ENCODE measurements around the gene TMIGD3.

DNA sequence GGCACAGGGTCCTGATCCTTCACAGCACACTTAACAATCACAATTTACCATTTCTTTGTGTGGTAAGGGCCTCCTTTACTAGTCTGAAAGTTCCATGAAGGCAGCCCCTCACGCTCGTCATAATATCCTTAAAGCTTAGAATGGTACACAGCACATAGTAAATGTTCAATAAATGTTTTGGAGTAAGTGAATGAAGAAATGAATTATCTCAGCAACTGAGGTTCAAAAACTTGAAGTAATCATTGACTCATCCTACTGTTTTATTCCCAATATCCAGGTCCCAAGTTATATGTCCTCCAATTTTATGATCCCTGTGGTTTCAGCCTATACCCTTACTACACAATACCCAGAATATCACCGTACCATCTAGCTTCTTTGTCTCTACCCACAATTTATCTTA lies 31.9 kb downstream of the TMIGD3 start:
- TF ChIP-seq POLR2A (IDR thresholded peaks at IDR 0.05; ENCODE audit: extremely low read depth, insufficient read length) (no peak), MYC (IDR thresholded peaks at IDR 0.05; ENCODE audit: low read depth, low read length) (no peak)
- TF ChIP-seq, protein P1, sequence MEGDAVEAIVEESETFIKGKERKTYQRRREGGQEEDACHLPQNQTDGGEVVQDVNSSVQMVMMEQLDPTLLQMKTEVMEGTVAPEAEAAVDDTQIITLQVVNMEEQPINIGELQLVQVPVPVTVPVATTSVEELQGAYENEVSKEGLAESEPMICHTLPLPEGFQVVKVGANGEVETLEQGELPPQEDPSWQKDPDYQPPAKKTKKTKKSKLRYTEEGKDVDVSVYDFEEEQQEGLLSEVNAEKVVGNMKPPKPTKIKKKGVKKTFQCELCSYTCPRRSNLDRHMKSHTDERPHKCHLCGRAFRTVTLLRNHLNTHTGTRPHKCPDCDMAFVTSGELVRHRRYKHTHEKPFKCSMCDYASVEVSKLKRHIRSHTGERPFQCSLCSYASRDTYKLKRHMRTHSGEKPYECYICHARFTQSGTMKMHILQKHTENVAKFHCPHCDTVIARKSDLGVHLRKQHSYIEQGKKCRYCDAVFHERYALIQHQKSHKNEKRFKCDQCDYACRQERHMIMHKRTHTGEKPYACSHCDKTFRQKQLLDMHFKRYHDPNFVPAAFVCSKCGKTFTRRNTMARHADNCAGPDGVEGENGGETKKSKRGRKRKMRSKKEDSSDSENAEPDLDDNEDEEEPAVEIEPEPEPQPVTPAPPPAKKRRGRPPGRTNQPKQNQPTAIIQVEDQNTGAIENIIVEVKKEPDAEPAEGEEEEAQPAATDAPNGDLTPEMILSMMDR (IDR thresholded peaks at IDR 0.05; ENCODE audit: low read depth, low read length): no peak
- TF ChIP-seq, protein P2, sequence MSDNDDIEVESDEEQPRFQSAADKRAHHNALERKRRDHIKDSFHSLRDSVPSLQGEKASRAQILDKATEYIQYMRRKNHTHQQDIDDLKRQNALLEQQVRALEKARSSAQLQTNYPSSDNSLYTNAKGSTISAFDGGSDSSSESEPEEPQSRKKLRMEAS (IDR thresholded peaks at IDR 0.05; ENCODE audit: low read depth, low read length): no peak

Data from NB4 (cell line).